Transverse colon (tissue), 4 donors: ENCODE data around the gene TOM1L2. TPM values are rescaled to one million over a fixed set of nuclear protein-coding genes. Genes with fewer than 3 reads are reported as not detected.
A peak's percentile ranks its signal among the peaks of the same experiment; 100 is the strongest.

ENCODE experiments used
- DNase-seq: peaks from one replicate; pipeline ENCODE4 v3.0.0-alpha.2; 2019
- H3K27ac ChIP-seq, 4 donors: fragments of 200-600 bp; sonication (generic); 2 replicates each; pipeline ENCODE4 v1.5.1; 2016 to 2018; ENCODE audit warnings: inconsistent platforms in 4 of 4
- H3K27me3 ChIP-seq: fragments of 200-600 bp; sonication (generic); 2 replicates; pipeline ENCODE4 v1.5.1; 2017; ENCODE audit warnings: inconsistent platforms
- H3K36me3 ChIP-seq, 4 donors: fragments of 200-600 bp; sonication (generic); 2 replicates each; pipeline ENCODE4 v1.5.1; 2017 to 2019; ENCODE audit warnings: inconsistent platforms in 4 of 4
- H3K4me1 ChIP-seq, 4 donors: fragments of 200-600 bp; sonication (generic); 2 replicates each; pipeline ENCODE4 v1.5.1; 2017 to 2020; ENCODE audit warnings: inconsistent platforms in 4 of 4
- H3K4me3 ChIP-seq, 4 donors: fragments of 200-600 bp; sonication (generic); 1 replicate in 1 of 4; 2 replicates in 3 of 4; pipeline versions ENCODE4 v1.5.1 to v1.6.1; 2017 to 2019; ENCODE audit warnings: inconsistent platforms in 4 of 4
- H3K9me3 ChIP-seq, 2 donors: fragments of 200-600 bp; sonication (generic); 2 replicates each; pipeline ENCODE4 v1.5.1; 2017 to 2019; ENCODE audit warnings: inconsistent platforms in 2 of 2
- EP300 ChIP-seq: sonication (generic); formaldehyde crosslinking; IDR thresholded peaks from one replicate; pipeline ENCODE4 v1.6.1; 2017; ENCODE audit warnings: antibody characterized with exemption, low read depth
- POLR2A ChIP-seq: fragments of 450-650 bp; IDR thresholded peaks from one replicate; pipeline ENCODE4 v1.6.1; 2016; ENCODE audit warnings: antibody characterized with exemption, mild to moderate bottlenecking, moderate library complexity
- POLR2AphosphoS5 ChIP-seq, 3 donors: sonication (generic); formaldehyde crosslinking; IDR thresholded peaks; one replicate each; pipeline ENCODE4 v1.6.1; 2016; ENCODE audit warnings: antibody characterized with exemption in 3 of 3
- WGBS, 2 donors: methylation state at CpG; one replicate each; pipeline ENCODE4 v1.1.5; 2018; ENCODE audit warnings: low coverage in 1 of 2; 5-methylcytosine and 5-hydroxymethylcytosine counted together
- in situ Hi-C, 4 donors: fragments of 200-750 bp; cut with MboI; loops; one replicate each; pipeline versions ENCODE4 v1.15.0 to v1.15.1; 2017; ENCODE audit warnings: low sequenced_read_pairs in 3 of 4, low pct_ligation_motif_present in 1 of 4, low pct_unique_long_range_greater_than_20kb in 1 of 4
- intact Hi-C: fragments of 100-400 bp; cut with DNase I; formaldehyde crosslinking; loops from one replicate; pipeline ENCODE4 v1.15.1; 2023; ENCODE audit warnings: low total_unique reads
- total RNA-seq, 4 donors: library from RNA; depleted of rRNA; stranded (reverse); fragments of >200 nt; gene quantifications; one replicate each; pipeline ENCODE4 v1.1.0, GENCODE V29; 2016
- TF ChIP-seq, protein P1 (sequence below), 5 experiments: fragments of 200-600 bp in 3 of 5; fragments of 450-650 bp in 2 of 5; sonication (generic) in 3 of 5; IDR thresholded peaks; 1 replicate in 2 of 5; 2 replicates in 3 of 5; pipeline ENCODE4 v1.5.1; 2016 to 2017; ENCODE audit warnings: antibody characterized with exemption in 5 of 5, inconsistent platforms in 3 of 5, mild to moderate bottlenecking in 2 of 5, moderate library complexity in 1 of 5

Gene TOM1L2
- total RNA-seq, 4 donors from 2014 or later = 65.9 to 178 (median 97.7) TPM

DNA sequence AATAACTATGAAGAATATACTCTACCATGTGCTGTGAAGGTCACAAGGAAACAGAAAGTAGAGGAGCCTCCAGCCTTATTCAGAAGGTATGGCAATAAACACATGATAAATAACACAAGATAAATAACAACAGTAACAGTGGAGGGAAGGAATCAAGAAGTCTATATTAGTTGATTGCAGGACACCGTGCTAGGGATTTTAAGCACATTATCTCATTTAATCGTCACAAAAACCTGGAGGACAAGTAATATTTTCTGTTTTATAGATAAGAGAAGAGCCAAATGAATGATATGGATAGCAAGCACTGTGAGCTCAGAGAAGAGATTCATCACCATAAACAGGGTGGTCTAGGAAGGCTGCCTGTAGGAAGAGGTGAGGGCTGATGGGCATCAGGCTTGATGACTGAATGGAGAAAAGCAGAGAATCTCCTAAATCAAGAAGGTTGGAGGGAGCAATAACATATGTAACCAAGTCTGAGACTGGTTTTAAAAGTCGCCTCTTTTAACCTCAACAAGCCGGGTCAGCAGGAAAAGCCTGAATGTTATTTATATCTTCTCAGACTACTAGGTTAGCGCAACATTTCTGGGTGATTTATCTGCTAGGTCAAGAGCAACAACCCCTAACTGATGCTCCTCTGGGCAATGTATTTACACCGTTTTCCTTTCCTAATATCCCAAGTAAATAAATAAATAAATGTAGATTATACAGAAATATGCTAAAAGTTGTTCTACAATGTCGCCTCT is 8.3 kb downstream of the TOM1L2 start:
- no peak overlapping the region for H3K4me3 ChIP-seq
- WGBS, 2 donors = 68 to 82% methylated on average over 7 of the region's 7 CpGs
- TF ChIP-seq, protein P1, sequence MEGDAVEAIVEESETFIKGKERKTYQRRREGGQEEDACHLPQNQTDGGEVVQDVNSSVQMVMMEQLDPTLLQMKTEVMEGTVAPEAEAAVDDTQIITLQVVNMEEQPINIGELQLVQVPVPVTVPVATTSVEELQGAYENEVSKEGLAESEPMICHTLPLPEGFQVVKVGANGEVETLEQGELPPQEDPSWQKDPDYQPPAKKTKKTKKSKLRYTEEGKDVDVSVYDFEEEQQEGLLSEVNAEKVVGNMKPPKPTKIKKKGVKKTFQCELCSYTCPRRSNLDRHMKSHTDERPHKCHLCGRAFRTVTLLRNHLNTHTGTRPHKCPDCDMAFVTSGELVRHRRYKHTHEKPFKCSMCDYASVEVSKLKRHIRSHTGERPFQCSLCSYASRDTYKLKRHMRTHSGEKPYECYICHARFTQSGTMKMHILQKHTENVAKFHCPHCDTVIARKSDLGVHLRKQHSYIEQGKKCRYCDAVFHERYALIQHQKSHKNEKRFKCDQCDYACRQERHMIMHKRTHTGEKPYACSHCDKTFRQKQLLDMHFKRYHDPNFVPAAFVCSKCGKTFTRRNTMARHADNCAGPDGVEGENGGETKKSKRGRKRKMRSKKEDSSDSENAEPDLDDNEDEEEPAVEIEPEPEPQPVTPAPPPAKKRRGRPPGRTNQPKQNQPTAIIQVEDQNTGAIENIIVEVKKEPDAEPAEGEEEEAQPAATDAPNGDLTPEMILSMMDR (IDR thresholded peaks at IDR 0.05) = no peak
- TF ChIP-seq POLR2A (no peak), POLR2AphosphoS5 (IDR thresholded peaks at IDR 0.05) (no peak), EP300 (no peak)
- no peaks in the 10 kb centered on the region for H3K27me3 ChIP-seq
- no peak overlapping the region for H3K27ac ChIP-seq
- in situ Hi-C loops = no loop called here
- no peaks in the 10 kb centered on the region for H3K9me3 ChIP-seq
- no peaks in the 10 kb centered on the region for H3K36me3 ChIP-seq
- H3K4me1 ChIP-seq = peaks cover 16 to 56% (median 23%) of the 10 kb centered on the region in 4 donors
- intact Hi-C loops = no loop called here
- no peak for DNase-seq

GRCh38 chr17:17963066-17963465 is 9.1 kb downstream of the TOM1L2 start:
- TF ChIP-seq EP300 (no peak), POLR2A (no peak), POLR2AphosphoS5 (IDR thresholded peaks at IDR 0.05) (no peak)
- TF ChIP-seq, protein P1 (IDR thresholded peaks at IDR 0.05) = no peak
- H3K4me1 ChIP-seq = peaks cover 19 to 64% (median 31%) of the 10 kb centered on the region in 4 donors
- 87 to 100% methylated on average over 2 to 4 of the region's 4 CpGs for WGBS, 2 donors

GRCh38 chr17:17960500-17961030 is 11.6 kb downstream of the TOM1L2 start:
- H3K4me1 ChIP-seq = peaks cover 31 to 75% (median 43%) of the 10 kb centered on the region in 4 donors

More at GRCh38 chr17:17963066-17963465, 9.1 kb downstream of the TOM1L2 start:
- in situ Hi-C loops (no loop called here), intact Hi-C loops (no loop called here)
- Histone ChIP-seq H3K9me3 (no peaks in the 10 kb centered on the region), H3K4me3 (no peak overlapping the region), H3K27ac (no peak overlapping the region), H3K36me3 (no peaks in the 10 kb centered on the region), H3K27me3 (no peaks in the 10 kb centered on the region)
- no peak for DNase-seq

More at GRCh38 chr17:17960500-17961030, 11.6 kb downstream of the TOM1L2 start:
- TF ChIP-seq EP300 (no peak), POLR2AphosphoS5 (IDR thresholded peaks at IDR 0.05) (no peak), POLR2A (no peak)
- TF ChIP-seq, protein P1 (IDR thresholded peaks at IDR 0.05) = no peak
- peak overlapping the region; percentile 80 to 88 (median 84) for H3K27ac ChIP-seq
- intact Hi-C loops = no loop called here
- H3K4me3 ChIP-seq = no peak overlapping the region
- WGBS, 2 donors = 65 to 78% methylated on average over 2 to 5 of the region's 5 CpGs
- in situ Hi-C loops = no loop called here
- H3K9me3 ChIP-seq = no peaks in the 10 kb centered on the region
- no peaks in the 10 kb centered on the region for H3K27me3 ChIP-seq
- no peaks in the 10 kb centered on the region for H3K36me3 ChIP-seq
- DNase-seq = no peak
